ENCODE results near the gene CXCL6. TPM values are rescaled to one million over a fixed set of nuclear protein-coding genes. Genes with fewer than 3 reads are reported as not detected.

Gene CXCL6
- total RNA-seq = 1.1 TPM

- peak; percentile 77 for ATAC-seq
- DNase-seq (ENCODE audit: low spot score) = no peak
These were observed at the start of gene CXCL6 for GRCh38 chr4:73836373-73837279. Gene CXCL6, plus strand, starts transcription at chr4:73836678. Its CDS starts 73 bp downstream, at chr4:73836751.

- DNase-seq (ENCODE audit: low spot score) (no peak), ATAC-seq (no peak)
These were observed 48.1 kb upstream of the CXCL6 start for GRCh38 chr4:73788411-73788810.

- no peak for DNase-seq (ENCODE audit: low spot score)
These were observed 37.6 kb upstream of the CXCL6 start for GRCh38 chr4:73798842-73799241.

GRCh38 chr4:73800206-73800605 lies 36.3 kb upstream of the CXCL6 start:
- DNase-seq (ENCODE audit: low spot score) (no peak), ATAC-seq (no peak)

More at GRCh38 chr4:73798842-73799241, 37.6 kb upstream of the CXCL6 start:
- ATAC-seq = no peak

- ATAC-seq = no peak
- DNase-seq (ENCODE audit: low spot score) = no peak
These were observed 34.8 kb upstream of the CXCL6 start for GRCh38 chr4:73801692-73802091.

GRCh38 chr4:73803213-73803612 lies 33.3 kb upstream of the CXCL6 start:
- ATAC-seq = no peak

GRCh38 chr4:73810191-73810590 lies 26.3 kb upstream of the CXCL6 start:
- DNase-seq (ENCODE audit: low spot score) (no peak), ATAC-seq (no peak)

More at GRCh38 chr4:73803213-73803612, 33.3 kb upstream of the CXCL6 start:
- DNase-seq (ENCODE audit: low spot score) = no peak

- DNase-seq (ENCODE audit: low spot score) = no peak
- ATAC-seq = no peak
These were observed 24.6 kb upstream of the CXCL6 start for GRCh38 chr4:73811841-73812240.

- DNase-seq (ENCODE audit: low spot score) = no peak
- no peak for ATAC-seq
These were observed 21.8 kb upstream of the CXCL6 start for GRCh38 chr4:73814679-73815078.

- ATAC-seq (no peak), DNase-seq (ENCODE audit: low spot score) (no peak)
These were observed 21.3 kb upstream of the CXCL6 start for GRCh38 chr4:73815145-73815544.

- DNase-seq (ENCODE audit: low spot score) = no peak
- ATAC-seq = no peak
These were observed 19.7 kb upstream of the CXCL6 start for GRCh38 chr4:73816814-73817213.

- DNase-seq (ENCODE audit: low spot score) (no peak), ATAC-seq (no peak)
These were observed 19.1 kb upstream of the CXCL6 start for GRCh38 chr4:73817341-73817740.

- no peak for DNase-seq (ENCODE audit: low spot score)
These were observed 15.2 kb upstream of the CXCL6 start for GRCh38 chr4:73821325-73821724.

GRCh38 chr4:73822389-73822788 lies 14.1 kb upstream of the CXCL6 start:
- no peak for ATAC-seq
- no peak for DNase-seq (ENCODE audit: low spot score)

More at GRCh38 chr4:73821325-73821724, 15.2 kb upstream of the CXCL6 start:
- no peak for ATAC-seq

- no peak for ATAC-seq
- DNase-seq (ENCODE audit: low spot score) = no peak
These were observed 13.5 kb upstream of the CXCL6 start for GRCh38 chr4:73822812-73823504.

GRCh38 chr4:73823760-73824159 lies 12.7 kb upstream of the CXCL6 start:
- DNase-seq (ENCODE audit: low spot score) (no peak), ATAC-seq (no peak)

GRCh38 chr4:73828956-73829355 lies 7.5 kb upstream of the CXCL6 start:
- DNase-seq (ENCODE audit: low spot score) (no peak), ATAC-seq (no peak)

- ATAC-seq = no peak
- DNase-seq (ENCODE audit: low spot score) = no peak
These were observed 4.9 kb upstream of the CXCL6 start for GRCh38 chr4:73831569-73831968.

GRCh38 chr4:73832651-73833237 lies 3.7 kb upstream of the CXCL6 start:
- ATAC-seq = peak; percentile 77
- no peak for DNase-seq (ENCODE audit: low spot score)

GRCh38 chr4:73839071-73839470 lies 2.6 kb downstream of the CXCL6 start:
- no peak for ATAC-seq

GRCh38 chr4:73839715-73840114 lies 3.2 kb downstream of the CXCL6 start:
- ATAC-seq (no peak), DNase-seq (ENCODE audit: low spot score) (no peak)

More at GRCh38 chr4:73839071-73839470, 2.6 kb downstream of the CXCL6 start:
- DNase-seq (ENCODE audit: low spot score) = no peak

Measured in left lobe of liver (tissue), 2 donors.